GM12878 (cell line): ENCODE results near the gene HSFX2.

Experiments used
- ASH2L ChIP-seq: fragments of 300-600, 200-600 bp; sonication (generic); IDR thresholded peaks from 2 replicates; pipeline ENCODE4 v1.6.1; 2017; ENCODE audit warnings: low read depth, mild to moderate bottlenecking, borderline replicate concordance
- CTCF ChIP-seq, 3 experiments: IDR thresholded peaks in 2 of 3; conservative IDR thresholded peaks in 1 of 3; 2 replicates each; pipeline ENCODE4 v1.5.1; 2011; ENCODE audit warnings: low read depth in 3 of 3, low read length in 3 of 3, mild to moderate bottlenecking in 3 of 3, control low read depth in 2 of 3, moderate library complexity in 2 of 3, inconsistent platforms in 1 of 3, mixed read lengths in 1 of 3; ENCODE audit not compliant: control insufficient read depth in 2 of 3, insufficient read depth in 1 of 3; ENCODE audit errors: extremely low read depth in 1 of 3
- NFXL1 ChIP-seq: fragments of 450-650 bp; IDR thresholded peaks from 2 replicates; pipeline ENCODE4 v1.6.1; 2017; ENCODE audit warnings: antibody characterized with exemption, mild to moderate bottlenecking, borderline replicate concordance
- PBX3 ChIP-seq: IDR thresholded peaks from 2 replicates; pipeline ENCODE4 v1.6.1; 2011; ENCODE audit warnings: mild to moderate bottlenecking, low read depth, low read length, moderate library complexity; ENCODE audit not compliant: insufficient replicate concordance
- POLR2A ChIP-seq: IDR thresholded peaks from 2 replicates; pipeline ENCODE4 v1.6.1; 2011; ENCODE audit warnings: low read depth, mild to moderate bottlenecking, low read length
- POLR2AphosphoS5 ChIP-seq: IDR thresholded peaks from 2 replicates; pipeline ENCODE4 v1.6.1; 2011; ENCODE audit warnings: mild to moderate bottlenecking, low read length, inconsistent platforms
- ZNF274 ChIP-seq: IDR thresholded peaks from one replicate; pipeline ENCODE4 v1.8.0; 2011; ENCODE audit not compliant: insufficient read length, insufficient read depth

- TF ChIP-seq CTCF (IDR thresholded peaks at IDR 0.05 in 2 of 3, conservative IDR thresholded peaks at IDR 0.05 in 1 of 3; ENCODE audit: control insufficient read depth in 2 of 3, extremely low read depth in 1 of 3, insufficient read depth in 1 of 3, low read depth in 3 of 3, low read length in 3 of 3) (no peak), ZNF274 (no peak), POLR2A (no peak), POLR2AphosphoS5 (no peak), PBX3 (no peak), NFXL1 (no peak), ASH2L (no peak)
Measured at GRCh38 chrX:149638860-149639259, 43.7 kb upstream of the HSFX2 start.
